Measurements from ENCODE around the gene AKNA. TPM values are rescaled to one million over a fixed set of nuclear protein-coding genes. Genes with fewer than 3 reads are reported as not detected.

Gene AKNA
- polyA plus RNA-seq, 1 of the 3 experiments (the other 2 are of a cell fraction) = 0.84 TPM

DNA sequence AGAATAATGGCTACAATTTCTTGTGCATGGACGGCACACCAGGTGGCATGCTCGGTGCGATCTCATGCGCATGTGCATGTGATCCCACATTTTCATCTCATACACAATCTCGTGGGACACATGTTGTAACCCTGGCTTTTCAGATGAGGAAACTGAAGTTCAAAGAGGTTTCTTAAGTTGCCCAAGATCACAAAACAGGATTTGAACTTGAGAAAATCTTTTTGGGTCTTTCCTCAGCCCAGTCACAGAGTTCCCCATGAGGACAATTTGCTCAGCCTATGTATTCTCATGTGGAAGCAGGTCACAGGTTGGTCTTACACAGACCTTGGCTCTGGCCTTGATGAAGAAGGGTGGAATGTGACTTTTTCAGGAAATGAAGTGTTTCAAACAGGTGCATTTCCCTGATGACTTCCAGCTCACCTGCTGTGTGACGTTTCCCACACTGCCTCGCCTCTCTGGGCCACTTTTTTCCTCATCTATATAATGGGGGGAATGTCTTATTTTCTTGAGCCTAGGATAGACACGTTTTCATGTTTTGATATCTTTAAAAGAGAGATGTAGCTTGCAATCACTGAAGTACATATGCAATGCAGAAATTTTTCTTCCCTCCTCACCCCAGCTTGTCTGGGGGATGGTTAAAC, 71.9 kb downstream of the AKNA start:
- H2AFZ ChIP-seq (ENCODE audit: low read depth) = no peak overlapping the region
- 86% methylated on average over 8 of the region's 8 CpGs for WGBS (ENCODE audit: low lambda C conversion rate)
- H3K4me1 ChIP-seq (ENCODE audit: control insufficient read depth in 1 of 2, insufficient read depth in 2 of 2, low read depth in 1 of 2, low read length in 1 of 2) = peaks cover 0 to 3% of the 10 kb centered on the region in 2 experiments; a peak in 1 of 4 replicates
- H3K36me3 ChIP-seq (replicated peaks in 1 of 2; ENCODE audit: control insufficient read depth in 1 of 2, insufficient read depth in 2 of 2, low read length in 1 of 2) = no peaks in the 10 kb centered on the region
- H3K9me3 ChIP-seq = no peaks in the 10 kb centered on the region
- no peak overlapping the region for H3K4me3 ChIP-seq (ENCODE audit: low read depth in 2 of 2, low read length in 1 of 2)
- CTCF ChIA-PET = interaction anchor here (0.9 to 2.0 kb wide), 4 partner anchors 25 to 508 kb away, joined by 3 to 8 read pairs (median 6); no protein-coding TSS in a partner anchor
- DNase-seq = no peak
- POLR2A ChIA-PET = no interaction called here
- H3K27ac ChIP-seq (ENCODE audit: low read depth in 2 of 2, low read length in 1 of 2) = no peak overlapping the region
- no peak overlapping the region for H3K4me2 ChIP-seq
- no peaks in the 10 kb centered on the region for H3F3A ChIP-seq (replicated peaks; ENCODE audit: insufficient read depth)
- H3K9ac ChIP-seq = no peak overlapping the region
- H3K27me3 ChIP-seq (ENCODE audit: insufficient read depth) = no peaks in the 10 kb centered on the region
- TF ChIP-seq NRF1 (IDR thresholded peaks at IDR 0.05; ENCODE audit: low read depth, low read length) = no peak
- TF ChIP-seq, protein P1, sequence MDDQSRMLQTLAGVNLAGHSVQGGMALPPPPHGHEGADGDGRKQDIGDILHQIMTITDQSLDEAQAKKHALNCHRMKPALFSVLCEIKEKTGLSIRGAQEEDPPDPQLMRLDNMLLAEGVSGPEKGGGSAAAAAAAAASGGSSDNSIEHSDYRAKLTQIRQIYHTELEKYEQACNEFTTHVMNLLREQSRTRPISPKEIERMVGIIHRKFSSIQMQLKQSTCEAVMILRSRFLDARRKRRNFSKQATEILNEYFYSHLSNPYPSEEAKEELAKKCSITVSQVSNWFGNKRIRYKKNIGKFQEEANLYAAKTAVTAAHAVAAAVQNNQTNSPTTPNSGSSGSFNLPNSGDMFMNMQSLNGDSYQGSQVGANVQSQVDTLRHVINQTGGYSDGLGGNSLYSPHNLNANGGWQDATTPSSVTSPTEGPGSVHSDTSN (IDR thresholded peaks at IDR 0.05) = no peak
- TF ChIP-seq SMC3 (IDR thresholded peaks at IDR 0.05; ENCODE audit: low read depth, low read length) = no peak
- TF ChIP-seq JUND (IDR thresholded peaks at IDR 0.05) = no peak
- TF ChIP-seq TCF12 (IDR thresholded peaks at IDR 0.05) = no peak
- TF ChIP-seq, protein P2, sequence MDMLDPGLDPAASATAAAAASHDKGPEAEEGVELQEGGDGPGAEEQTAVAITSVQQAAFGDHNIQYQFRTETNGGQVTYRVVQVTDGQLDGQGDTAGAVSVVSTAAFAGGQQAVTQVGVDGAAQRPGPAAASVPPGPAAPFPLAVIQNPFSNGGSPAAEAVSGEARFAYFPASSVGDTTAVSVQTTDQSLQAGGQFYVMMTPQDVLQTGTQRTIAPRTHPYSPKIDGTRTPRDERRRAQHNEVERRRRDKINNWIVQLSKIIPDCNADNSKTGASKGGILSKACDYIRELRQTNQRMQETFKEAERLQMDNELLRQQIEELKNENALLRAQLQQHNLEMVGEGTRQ (IDR thresholded peaks at IDR 0.05; ENCODE audit: borderline replicate concordance, low read depth, low read length) = no peak
- no peak for TF ChIP-seq RAD21 (IDR thresholded peaks at IDR 0.05; ENCODE audit: low read length)
- TF ChIP-seq GABPA (IDR thresholded peaks at IDR 0.05; ENCODE audit: low read depth) = no peak
- TF ChIP-seq TEAD4 (IDR thresholded peaks at IDR 0.05; ENCODE audit: borderline replicate concordance, insufficient read depth) = no peak
- TF ChIP-seq RCOR1 (IDR thresholded peaks at IDR 0.05; ENCODE audit: low read length) = no peak
- TF ChIP-seq, protein P3, sequence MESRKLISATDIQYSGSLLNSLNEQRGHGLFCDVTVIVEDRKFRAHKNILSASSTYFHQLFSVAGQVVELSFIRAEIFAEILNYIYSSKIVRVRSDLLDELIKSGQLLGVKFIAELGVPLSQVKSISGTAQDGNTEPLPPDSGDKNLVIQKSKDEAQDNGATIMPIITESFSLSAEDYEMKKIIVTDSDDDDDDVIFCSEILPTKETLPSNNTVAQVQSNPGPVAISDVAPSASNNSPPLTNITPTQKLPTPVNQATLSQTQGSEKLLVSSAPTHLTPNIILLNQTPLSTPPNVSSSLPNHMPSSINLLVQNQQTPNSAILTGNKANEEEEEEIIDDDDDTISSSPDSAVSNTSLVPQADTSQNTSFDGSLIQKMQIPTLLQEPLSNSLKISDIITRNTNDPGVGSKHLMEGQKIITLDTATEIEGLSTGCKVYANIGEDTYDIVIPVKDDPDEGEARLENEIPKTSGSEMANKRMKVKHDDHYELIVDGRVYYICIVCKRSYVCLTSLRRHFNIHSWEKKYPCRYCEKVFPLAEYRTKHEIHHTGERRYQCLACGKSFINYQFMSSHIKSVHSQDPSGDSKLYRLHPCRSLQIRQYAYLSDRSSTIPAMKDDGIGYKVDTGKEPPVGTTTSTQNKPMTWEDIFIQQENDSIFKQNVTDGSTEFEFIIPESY (IDR thresholded peaks at IDR 0.05; ENCODE audit: borderline replicate concordance, low read depth) = no peak
- TF ChIP-seq GATA2 (CRISPR knock-in tag; IDR thresholded peaks at IDR 0.05) = no peak
- no peak for TF ChIP-seq EZH2phosphoT487 (IDR thresholded peaks at IDR 0.05; ENCODE audit: borderline replicate concordance, low read depth)
- no peaks in the 10 kb centered on the region for H4K20me1 ChIP-seq (ENCODE audit: insufficient read depth)
- no peaks in the 10 kb centered on the region for H3K9me2 ChIP-seq
- H3K79me2 ChIP-seq (ENCODE audit: insufficient read depth) = no peaks in the 10 kb centered on the region
